H1 (cell line): Measurements from ENCODE around the gene GRID1. TPM values are rescaled to one million over a fixed set of nuclear protein-coding genes. Genes with fewer than 3 reads are reported as not detected.

ENCODE experiments used
- CTCF ChIA-PET: fragments of 300-600 bp; sonication (Branson Sonifier 250); formaldehyde crosslinking; loops from one replicate; lab custom pipeline; 2021; ENCODE audit not compliant: partially characterized antibody; lab: Charles Lee
- POLR2A ChIA-PET: fragments of 300-600 bp; sonication (Branson Sonifier 250); formaldehyde crosslinking; loops from one replicate; lab custom pipeline; 2021; ENCODE audit warnings: inconsistent platforms; ENCODE audit not compliant: partially characterized antibody; lab: Charles Lee
- DNase-seq, 2 experiments: peaks; one replicate each; pipeline versions ENCODE4 v3.0.0 to v3.0.0-alpha.2; 2010 to 2022; ENCODE audit warnings: low spot score in 2 of 2, low read depth in 1 of 2, mixed read lengths in 1 of 2
- FAIRE-seq: peaks from 2 replicates; lab custom pipeline; 2011; peaks lifted over from hg19 to GRCh38; lab: Jason Lieb, UNC
- H2AFZ ChIP-seq: 2 replicates; pipeline ENCODE4 v1.8.1; 2012; ENCODE audit warnings: low read length, inconsistent platforms
- H2AK5ac ChIP-seq: 2 replicates; pipeline ENCODE4 v1.6.1; 2013; ENCODE audit warnings: low read depth, low read length
- H2BK120ac ChIP-seq: replicated peaks from 2 replicates; pipeline ENCODE3; 2013; ENCODE audit warnings: low read depth, low read length, inconsistent platforms
- H2BK12ac ChIP-seq: 2 replicates; pipeline ENCODE4 v1.6.1; 2013; ENCODE audit warnings: low read depth, low read length
- H2BK15ac ChIP-seq: 2 replicates; pipeline ENCODE4 v1.6.1; 2013; ENCODE audit warnings: low read length
- H2BK20ac ChIP-seq: 2 replicates; pipeline ENCODE4 v1.6.1; 2013; ENCODE audit warnings: low read length
- H2BK5ac ChIP-seq: 2 replicates; pipeline ENCODE4 v1.6.1; 2013; ENCODE audit warnings: low read depth, low read length
- H3K14ac ChIP-seq: 2 replicates; pipeline ENCODE4 v1.6.1; 2013; ENCODE audit warnings: inconsistent platforms; ENCODE audit not compliant: insufficient read length
- H3K18ac ChIP-seq: 2 replicates; pipeline ENCODE4 v1.6.1; 2013; ENCODE audit warnings: low read length; ENCODE audit errors: extremely low read depth
- H3K23ac ChIP-seq: 2 replicates; pipeline ENCODE4 v1.6.1; 2013; ENCODE audit warnings: inconsistent platforms; ENCODE audit not compliant: insufficient read length
- H3K23me2 ChIP-seq: 2 replicates; pipeline ENCODE4 v1.6.1; 2013; ENCODE audit warnings: low read depth, low read length
- H3K27ac ChIP-seq: 2 replicates; pipeline ENCODE4 v1.6.1; 2011; ENCODE audit warnings: low read depth, low read length, inconsistent platforms
- H3K27me3 ChIP-seq, 4 experiments: replicated peaks in 1 of 4; 1 replicate in 1 of 4; 2 replicates in 3 of 4; pipeline versions ENCODE4 v1.6.1 to v1.8.1; 2011 to 2013; ENCODE audit warnings: low read length in 3 of 4, mild to moderate bottlenecking in 3 of 4, inconsistent platforms in 2 of 4, mixed read lengths in 2 of 4, moderate library complexity in 1 of 4; ENCODE audit not compliant: control insufficient read depth in 3 of 4, insufficient read depth in 3 of 4; ENCODE audit errors: extremely low read depth in 1 of 4
- H3K36me3 ChIP-seq, 4 experiments: 2 replicates each; pipeline versions ENCODE4 v1.6.1 to v1.8.1; 2011 to 2013; ENCODE audit warnings: mild to moderate bottlenecking in 4 of 4, low read length in 3 of 4, moderate library complexity in 2 of 4, control low read depth in 1 of 4, inconsistent platforms in 1 of 4; ENCODE audit not compliant: insufficient read depth in 4 of 4, control insufficient read depth in 2 of 4
- H3K4ac ChIP-seq: replicated peaks from 2 replicates; pipeline ENCODE3; 2013; ENCODE audit warnings: low read length, low read depth, mixed read lengths, inconsistent platforms; ENCODE audit not compliant: insufficient read length
- H3K4me1 ChIP-seq, 4 experiments: replicated peaks in 1 of 4; 1 replicate in 1 of 4; 2 replicates in 3 of 4; pipeline versions ENCODE4 v1.6.1 to v1.8.1; 2011 to 2013; ENCODE audit warnings: low read length in 3 of 4, inconsistent platforms in 2 of 4, mixed read lengths in 1 of 4; ENCODE audit not compliant: insufficient read depth in 4 of 4, control insufficient read depth in 3 of 4
- H3K4me2 ChIP-seq, 2 experiments: 2 replicates each; pipeline versions ENCODE4 v1.6.1 to v1.8.1; 2011 to 2013; ENCODE audit warnings: low read depth in 2 of 2, low read length in 2 of 2, control low read depth in 1 of 2, inconsistent platforms in 1 of 2, mild to moderate bottlenecking in 1 of 2; ENCODE audit not compliant: insufficient read depth in 1 of 2
- H3K4me3 ChIP-seq, 4 experiments: fragments of 200-600, 300-600 bp in 1 of 4; sonication (generic), shearing (Covaris generic), sonication (Bioruptor Twin) in 1 of 4; 2 replicates each; pipeline versions ENCODE4 v1.5.1 to v1.8.1; 2011 to 2016; ENCODE audit warnings: low read length in 4 of 4, low read depth in 3 of 4, control low read depth in 2 of 4, inconsistent platforms in 2 of 4, mild to moderate bottlenecking in 2 of 4, mixed read lengths in 1 of 4, moderate library complexity in 1 of 4; ENCODE audit not compliant: insufficient read depth in 2 of 4; ENCODE audit errors: extremely low read depth in 1 of 4
- H3K56ac ChIP-seq: replicated peaks from 2 replicates; pipeline ENCODE3; 2013; ENCODE audit warnings: low read depth, mild to moderate bottlenecking, mixed read lengths, low read length, inconsistent platforms; ENCODE audit not compliant: insufficient read length
- H3K79me1 ChIP-seq: 2 replicates; pipeline ENCODE4 v1.6.1; 2013; ENCODE audit warnings: low read depth, low read length, control low read depth
- H3K79me2 ChIP-seq, 2 experiments: 2 replicates each; pipeline versions ENCODE4 v1.6.1 to v1.8.1; 2012 to 2013; ENCODE audit warnings: low read length in 2 of 2, mild to moderate bottlenecking in 2 of 2, inconsistent platforms in 1 of 2; ENCODE audit not compliant: insufficient read depth in 2 of 2, control insufficient read depth in 1 of 2
- H3K9ac ChIP-seq, 4 experiments: replicated peaks in 1 of 4; 1 replicate in 1 of 4; 2 replicates in 3 of 4; pipeline versions ENCODE4 v1.6.1 to v1.8.1; 2011 to 2013; ENCODE audit warnings: low read depth in 3 of 4, low read length in 3 of 4, control low read depth in 2 of 4, mild to moderate bottlenecking in 2 of 4, moderate library complexity in 2 of 4, inconsistent platforms in 1 of 4; ENCODE audit errors: extremely low read depth in 1 of 4
- H3K9me3 ChIP-seq, 2 experiments: 2 replicates each; pipeline versions ENCODE4 v1.6.1 to v1.8.1; 2012 to 2013; ENCODE audit warnings: mild to moderate bottlenecking in 2 of 2, moderate library complexity in 2 of 2, control low read depth in 1 of 2, inconsistent platforms in 1 of 2, low read depth in 1 of 2, low read length in 1 of 2, mixed read lengths in 1 of 2; ENCODE audit not compliant: insufficient read depth in 2 of 2
- H4K20me1 ChIP-seq, 2 experiments: replicated peaks in 1 of 2; 2 replicates each; pipeline versions ENCODE3 to v1.8.1; 2011 to 2013; ENCODE audit warnings: inconsistent platforms in 2 of 2, low read length in 2 of 2, mild to moderate bottlenecking in 1 of 2; ENCODE audit not compliant: insufficient read depth in 2 of 2, control insufficient read depth in 1 of 2
- H4K5ac ChIP-seq: 2 replicates; pipeline ENCODE4 v1.6.1; 2013; ENCODE audit warnings: low read length, low read depth, mixed read lengths, inconsistent platforms; ENCODE audit not compliant: insufficient read length
- H4K8ac ChIP-seq: 2 replicates; pipeline ENCODE4 v1.8.0; 2013; ENCODE audit warnings: mild to moderate bottlenecking, moderate library complexity, low read length, inconsistent platforms; ENCODE audit not compliant: insufficient read depth; ENCODE audit errors: extremely low read depth
- H4K91ac ChIP-seq: replicated peaks from 2 replicates; pipeline ENCODE3; 2013; ENCODE audit warnings: low read length, mixed read lengths, inconsistent platforms; ENCODE audit not compliant: insufficient read length
- ASH2L ChIP-seq: fragments of 200-600, 300-600 bp; sonication (generic); IDR thresholded peaks from one replicate; pipeline ENCODE4 v1.7.1; 2017; ENCODE audit warnings: low read length
- CBX8 ChIP-seq: fragments of 300-800, 300-1000 bp; sonication (generic); IDR thresholded peaks from 2 replicates; pipeline ENCODE4 v1.7.1; 2016; ENCODE audit warnings: low read depth, low read length, borderline replicate concordance
- CHD2 ChIP-seq: IDR thresholded peaks from 2 replicates; pipeline ENCODE4 v1.6.1; 2012; ENCODE audit warnings: low read length, improper control_type of control experiment
- CTBP2 ChIP-seq: IDR thresholded peaks from 2 replicates; pipeline ENCODE4 v1.7.0; 2011; ENCODE audit warnings: borderline replicate concordance, mild to moderate bottlenecking, moderate library complexity, mixed read lengths, low read length; ENCODE audit not compliant: insufficient read depth, insufficient read length
- FOSL1 ChIP-seq: IDR thresholded peaks from 2 replicates; pipeline ENCODE4 v1.6.1; 2011; ENCODE audit warnings: mild to moderate bottlenecking, low read depth, low read length, moderate library complexity; ENCODE audit not compliant: insufficient read depth
- POLR2A ChIP-seq, 2 experiments: IDR thresholded peaks; 1 replicate in 1 of 2; 2 replicates in 1 of 2; pipeline ENCODE4 v1.6.1; 2011; ENCODE audit warnings: low read depth in 2 of 2, low read length in 2 of 2, mild to moderate bottlenecking in 2 of 2; ENCODE audit errors: control extremely low read depth in 1 of 2
- SIN3A ChIP-seq, 2 experiments: IDR thresholded peaks in 1 of 2; conservative IDR thresholded peaks in 1 of 2; 2 replicates each; pipeline ENCODE4 v1.6.1; 2011 to 2012; ENCODE audit warnings: low read length in 2 of 2, improper control_type of control experiment in 1 of 2, low read depth in 1 of 2, mild to moderate bottlenecking in 1 of 2
- SIRT6 ChIP-seq: IDR thresholded peaks from one replicate; pipeline ENCODE4 v1.7.1; 2012; ENCODE audit warnings: low read length, inconsistent platforms
- SRF ChIP-seq: IDR thresholded peaks from 2 replicates; pipeline ENCODE4 v1.6.1; 2011; ENCODE audit warnings: mild to moderate bottlenecking, low read depth, low read length, moderate library complexity
- SUZ12 ChIP-seq: fragments of 200-600 bp; sonication (generic); IDR thresholded peaks from 2 replicates; pipeline ENCODE4 v1.6.1; 2012; ENCODE audit warnings: mild to moderate bottlenecking, inconsistent platforms, low read length, moderate library complexity, mixed read lengths
- TAF7 ChIP-seq: optimal IDR thresholded peaks from 2 replicates; pipeline ENCODE3; 2011; ENCODE audit warnings: low read depth, mild to moderate bottlenecking, inconsistent platforms, low read length, moderate library complexity, borderline replicate concordance
- YY1 ChIP-seq: IDR thresholded peaks from 2 replicates; pipeline ENCODE4 v1.6.1; 2011; ENCODE audit warnings: low read depth, mild to moderate bottlenecking, low read length
- WGBS, 2 experiments: shearing (Covaris generic) in 1 of 2; methylation state at CpG; one replicate each; pipeline versions ENCODE4 v1.1.6 to v1.1.7; 2013 to 2015; ENCODE audit warnings: low lambda C conversion rate in 2 of 2, mixed read lengths in 2 of 2, inconsistent platforms in 1 of 2, low coverage in 1 of 2, missing lambda C conversion rate in 1 of 2; ENCODE audit not compliant: insufficient replicate concordance in 2 of 2, insufficient coverage in 1 of 2, insufficient read length in 1 of 2; ENCODE audit errors: extremely low coverage in 1 of 2, missing lambda C conversion rate in 1 of 2; 5-methylcytosine and 5-hydroxymethylcytosine counted together
- polyA plus RNA-seq, 7 experiments: library from polyadenylated mRNA; depleted of rRNA in 3 of 7; stranded (reverse) in 5 of 7; unstranded in 2 of 7; fragments of >200 nt in 5 of 7; fragments of 200-250 nt in 2 of 7; gene quantifications; 1 replicate in 5 of 7; 2 replicates in 1 of 7; 4 replicates in 1 of 7; pipeline versions ENCODE4 v1.2.1 to v1.2.3, GENCODE V29; 2011 to 2013; ENCODE audit warnings: missing spikeins in 2 of 7, mixed read lengths in 2 of 7
- total RNA-seq: library from RNA; stranded (reverse); fragmentation: NEBNext Ultra II Directional; extraction: Animal tissue kit (Norgen Biotek cat#: 25700); gene quantifications from 2 replicates; pipeline ENCODE4 v1.2.1, GENCODE V29; 2021
- TF ChIP-seq, protein P1 (sequence below), 3 experiments: IDR thresholded peaks; 1 replicate in 2 of 3; 2 replicates in 1 of 3; pipeline versions ENCODE4 v1.5.1 to v1.6.1; 2011; ENCODE audit warnings: low read length in 3 of 3, mild to moderate bottlenecking in 3 of 3, inconsistent platforms in 2 of 3, low read depth in 1 of 3, moderate library complexity in 1 of 3; ENCODE audit not compliant: insufficient read depth in 1 of 3; ENCODE audit errors: control extremely low read depth in 1 of 3

The GRID1 gene
- total and polyA plus RNA-seq, 2 of the 8 experiments (the other 6 are each of a cell fraction or from before 2014, with no cell fraction given), result 0.22 to 0.30 TPM

DNA sequence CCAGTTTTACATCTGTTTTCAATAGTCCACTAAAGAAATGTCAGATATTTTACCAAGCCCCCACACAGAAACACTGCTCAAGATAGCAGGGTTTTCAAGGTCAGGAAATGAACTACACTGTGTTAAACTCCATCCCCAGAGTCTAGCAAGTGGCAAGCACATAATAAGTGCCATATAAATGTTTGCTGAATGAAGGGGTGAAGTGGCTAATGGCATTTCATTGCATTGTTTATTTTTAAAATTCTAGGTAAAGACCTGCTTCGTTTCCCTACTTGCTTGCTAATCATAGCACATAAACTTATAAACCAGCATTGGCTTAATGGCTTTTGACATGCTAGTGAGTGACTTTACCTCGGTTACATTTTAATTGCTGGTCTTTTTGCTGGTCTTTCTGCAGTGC is 322.6 kb downstream of the GRID1 start:
- Histone ChIP-seq H3K4me2 (no peak overlapping the region), H2BK20ac (no peak overlapping the region), H3K27me3 (no peaks in the 10 kb centered on the region), H2BK5ac (no peak overlapping the region), H2BK120ac (no peak overlapping the region), H2AFZ (no peak overlapping the region), H4K20me1 (no peaks in the 10 kb centered on the region), H3K23me2 (no peaks in the 10 kb centered on the region), H3K9ac (no peak overlapping the region), H3K27ac (no peak overlapping the region), H3K4ac (no peak overlapping the region), H3K14ac (no peak overlapping the region), H3K56ac (no peak overlapping the region), H2BK15ac (no peak overlapping the region), H3K79me2 (no peaks in the 10 kb centered on the region), H2AK5ac (no peak overlapping the region), H3K18ac (no peak overlapping the region), H3K4me1 (no peaks in the 10 kb centered on the region), H3K79me1 (no peaks in the 10 kb centered on the region), H3K36me3 (no peaks in the 10 kb centered on the region), H4K5ac (no peak overlapping the region), H2BK12ac (no peak overlapping the region), H4K91ac (no peak overlapping the region), H3K4me3 (no peak overlapping the region), H4K8ac (no peak overlapping the region), H3K9me3 (no peaks in the 10 kb centered on the region), H3K23ac (no peak overlapping the region)
- ChIA-PET POLR2A (no interaction called here), CTCF (interaction anchor here (1.2 to 1.4 kb wide), 2 partner anchors 48 to 59 kb away, joined by 3 to 4 read pairs; no protein-coding TSS in a partner anchor)
- TF ChIP-seq SIRT6 (no peak), ASH2L (no peak), YY1 (no peak), SUZ12 (no peak), CHD2 (no peak), POLR2A (IDR thresholded peaks at IDR 0.05; ENCODE audit: control extremely low read depth in 1 of 2, low read depth in 2 of 2, low read length in 2 of 2) (no peak), CTBP2 (no peak), SIN3A (conservative IDR thresholded peaks at IDR 0.05 in 1 of 2, IDR thresholded peaks at IDR 0.05 in 1 of 2; ENCODE audit: low read depth in 1 of 2, low read length in 2 of 2) (no peak), SRF (no peak), CBX8 (no peak), TAF7 (no peak), FOSL1 (no peak)
- TF ChIP-seq, protein P1, sequence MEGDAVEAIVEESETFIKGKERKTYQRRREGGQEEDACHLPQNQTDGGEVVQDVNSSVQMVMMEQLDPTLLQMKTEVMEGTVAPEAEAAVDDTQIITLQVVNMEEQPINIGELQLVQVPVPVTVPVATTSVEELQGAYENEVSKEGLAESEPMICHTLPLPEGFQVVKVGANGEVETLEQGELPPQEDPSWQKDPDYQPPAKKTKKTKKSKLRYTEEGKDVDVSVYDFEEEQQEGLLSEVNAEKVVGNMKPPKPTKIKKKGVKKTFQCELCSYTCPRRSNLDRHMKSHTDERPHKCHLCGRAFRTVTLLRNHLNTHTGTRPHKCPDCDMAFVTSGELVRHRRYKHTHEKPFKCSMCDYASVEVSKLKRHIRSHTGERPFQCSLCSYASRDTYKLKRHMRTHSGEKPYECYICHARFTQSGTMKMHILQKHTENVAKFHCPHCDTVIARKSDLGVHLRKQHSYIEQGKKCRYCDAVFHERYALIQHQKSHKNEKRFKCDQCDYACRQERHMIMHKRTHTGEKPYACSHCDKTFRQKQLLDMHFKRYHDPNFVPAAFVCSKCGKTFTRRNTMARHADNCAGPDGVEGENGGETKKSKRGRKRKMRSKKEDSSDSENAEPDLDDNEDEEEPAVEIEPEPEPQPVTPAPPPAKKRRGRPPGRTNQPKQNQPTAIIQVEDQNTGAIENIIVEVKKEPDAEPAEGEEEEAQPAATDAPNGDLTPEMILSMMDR (IDR thresholded peaks at IDR 0.05; ENCODE audit: control extremely low read depth in 1 of 3, insufficient read depth in 1 of 3, low read depth in 1 of 3, low read length in 3 of 3), result no peak
- 88% methylated on average over 2 of the region's 2 CpGs; no CpG with 5 or more reads in 1 of the 2 experiments for WGBS, 2 experiments
- no peak for FAIRE-seq
- DNase-seq, result no peak
